Hepatocyte (in vitro differentiated cells): ENCODE data around the gene FERMT2. TPM values are rescaled to one million over a fixed set of nuclear protein-coding genes. Genes with fewer than 3 reads are reported as not detected.

Experiments used
- DNase-seq: peaks from one replicate; pipeline ENCODE4 v3.0.0-alpha.2; 2016; ENCODE audit warnings: low spot score
- H2AFZ ChIP-seq: fragments of 200-600 bp; sonication (generic); 2 replicates; pipeline ENCODE4 v1.6.0; 2016; ENCODE audit warnings: antibody characterized with exemption, mild to moderate bottlenecking
- H3K27ac ChIP-seq: fragments of 200-600 bp; sonication (generic); 2 replicates; pipeline ENCODE4 v1.5.1; 2016; ENCODE audit warnings: mild to moderate bottlenecking
- H3K27me3 ChIP-seq: fragments of 200-600 bp; sonication (generic); 2 replicates; pipeline ENCODE4 v1.6.1; 2016
- H3K36me3 ChIP-seq: fragments of 200-600 bp; sonication (generic); replicated peaks from 2 replicates; pipeline ENCODE4 v1.5.1; 2016; ENCODE audit warnings: low read depth; ENCODE audit not compliant: insufficient read depth
- H3K4me1 ChIP-seq: fragments of 200-600 bp; sonication (generic); 2 replicates; pipeline ENCODE4 v1.5.1; 2016; ENCODE audit warnings: mild to moderate bottlenecking, moderate library complexity; ENCODE audit not compliant: insufficient read depth
- H3K4me2 ChIP-seq: fragments of 200-600 bp; sonication (generic); 2 replicates; pipeline ENCODE4 v1.6.0; 2016
- H3K4me3 ChIP-seq: fragments of 200-600 bp; sonication (generic); 2 replicates; pipeline ENCODE4 v1.5.1; 2016; ENCODE audit warnings: mild to moderate bottlenecking
- H3K79me2 ChIP-seq: fragments of 200-600 bp; sonication (generic); 2 replicates; pipeline ENCODE4 v1.6.0; 2017; ENCODE audit warnings: mild to moderate bottlenecking
- H3K9me2 ChIP-seq: fragments of 200-600 bp; sonication (generic); replicated peaks from 2 replicates; pipeline ENCODE4 v1.6.0; 2017; ENCODE audit warnings: mild to moderate bottlenecking; ENCODE audit not compliant: insufficient read depth
- H3K9me3 ChIP-seq: fragments of 200-600 bp; sonication (generic); 2 replicates; pipeline ENCODE4 v1.5.1; 2016; ENCODE audit warnings: low read depth, mild to moderate bottlenecking
- H4K20me1 ChIP-seq: fragments of 200-600 bp; sonication (generic); 2 replicates; pipeline ENCODE4 v1.6.0; 2016; ENCODE audit warnings: mild to moderate bottlenecking; ENCODE audit not compliant: insufficient read depth, poor library complexity, severe bottlenecking
- CTCF ChIP-seq: fragments of 200-600 bp; sonication (generic); IDR thresholded peaks from 2 replicates; pipeline ENCODE4 v1.5.1; 2016; ENCODE audit warnings: antibody characterized with exemption, mild to moderate bottlenecking; ENCODE audit not compliant: poor library complexity
- EZH2 ChIP-seq: fragments of 200-600 bp; sonication (generic); IDR thresholded peaks from 2 replicates; pipeline ENCODE4 v1.6.1; 2016; ENCODE audit warnings: antibody characterized with exemption, mild to moderate bottlenecking, borderline replicate concordance
- EZH2phosphoT487 ChIP-seq: fragments of 200-600 bp; sonication (generic); IDR thresholded peaks from one replicate; pipeline ENCODE4 v1.6.1; 2018; ENCODE audit warnings: antibody characterized with exemption, mild to moderate bottlenecking, low read depth, moderate library complexity; ENCODE audit not compliant: unreplicated experiment, severe bottlenecking
- WGBS: methylation state at CpG from one replicate; pipeline ENCODE4 v1.1.6; 2016; ENCODE audit warnings: low lambda C conversion rate; ENCODE audit errors: missing lambda C conversion rate; 5-methylcytosine and 5-hydroxymethylcytosine counted together
- polyA plus RNA-seq: library from polyadenylated mRNA; unstranded; fragments of >200 nt; fragmentation: Nextera tagmentation; extraction: Ambion mirVana; gene quantifications from 2 replicates; pipeline ENCODE4 v1.2.1, GENCODE V29; 2016
- total RNA-seq: library from RNA; depleted of rRNA; stranded (reverse); fragments of >200 nt; gene quantifications from 2 replicates; pipeline ENCODE4 v1.2.3, GENCODE V29; 2014

The FERMT2 gene
- total and polyA plus RNA-seq, 2 experiments from 2014 or later: 38.6 to 95.4 TPM

GRCh38 chr14:52888839-52889838 lies 61.7 kb downstream of the FERMT2 start:
- no peak overlapping the region for H3K4me3 ChIP-seq
- no peaks in the 10 kb centered on the region for H3K9me2 ChIP-seq
- H3K36me3 ChIP-seq: no peaks in the 10 kb centered on the region
- no peaks in the 10 kb centered on the region for H3K4me1 ChIP-seq
- 89% methylated on average over 6 of the region's 6 CpGs for WGBS
- no peak for TF ChIP-seq EZH2
- TF ChIP-seq EZH2phosphoT487: no peak
- no peak for TF ChIP-seq CTCF
- peaks cover 25% of the 10 kb centered on the region for H3K79me2 ChIP-seq
- DNase-seq: no peak
- no peak overlapping the region for H3K27ac ChIP-seq
- H3K9me3 ChIP-seq: no peaks in the 10 kb centered on the region
- H3K27me3 ChIP-seq: no peaks in the 10 kb centered on the region
- no peak overlapping the region for H2AFZ ChIP-seq
- no peak overlapping the region for H3K4me2 ChIP-seq
- peaks cover under 1% of the 10 kb centered on the region for H4K20me1 ChIP-seq

GRCh38 chr14:52888159-52888558 lies 62.7 kb downstream of the FERMT2 start:
- Histone ChIP-seq H3K4me2 (no peak overlapping the region), H2AFZ (no peak overlapping the region), H3K79me2 (peaks cover 16% of the 10 kb centered on the region), H3K27ac (no peak overlapping the region), H3K9me2 (no peaks in the 10 kb centered on the region), H3K9me3 (no peaks in the 10 kb centered on the region), H3K27me3 (no peaks in the 10 kb centered on the region), H4K20me1 (no peaks in the 10 kb centered on the region), H3K4me3 (no peak overlapping the region), H3K4me1 (no peaks in the 10 kb centered on the region), H3K36me3 (no peaks in the 10 kb centered on the region)
- DNase-seq: no peak
- 97% methylated on average over 4 of the region's 4 CpGs for WGBS
- TF ChIP-seq EZH2phosphoT487 (no peak), EZH2 (no peak), CTCF (no peak)

GRCh38 chr14:52885230-52885629 lies 65.6 kb downstream of the FERMT2 start:
- no peak overlapping the region for H2AFZ ChIP-seq
- no peak overlapping the region for H3K27ac ChIP-seq
- DNase-seq: no peak
- no peak for TF ChIP-seq CTCF
- TF ChIP-seq EZH2phosphoT487: no peak
- TF ChIP-seq EZH2: no peak
- WGBS: 90% methylated on average over 2 of the region's 2 CpGs
- H3K27me3 ChIP-seq: no peaks in the 10 kb centered on the region
- no peaks in the 10 kb centered on the region for H3K4me1 ChIP-seq
- no peaks in the 10 kb centered on the region for H3K9me2 ChIP-seq
- no peaks in the 10 kb centered on the region for H3K9me3 ChIP-seq
- H3K36me3 ChIP-seq: no peaks in the 10 kb centered on the region
- H3K4me2 ChIP-seq: no peak overlapping the region
- H3K79me2 ChIP-seq: peaks cover 7% of the 10 kb centered on the region
- no peaks in the 10 kb centered on the region for H4K20me1 ChIP-seq
- H3K4me3 ChIP-seq: no peak overlapping the region
